CD4-positive, alpha-beta T cell (primary cell): ENCODE results near the gene MAZ. TPM values are rescaled to one million over a fixed set of nuclear protein-coding genes. Genes with fewer than 3 reads are reported as not detected.
A peak's percentile ranks its signal among the peaks of the same experiment; 100 is the strongest.
"Not testable (repeated sequence)": the region's sequence is repeated elsewhere in the genome, so short reads cannot be mapped to it uniquely, and the experiment has no call there.

ENCODE experiments used
- ATAC-seq: fragments of 200-7000 bp; cut with Tn5 transposase; one replicate; pipeline ENCODE4 v1.10.0; 2022; ENCODE audit warnings: mild to moderate bottlenecking; ENCODE audit not compliant: poor library complexity
- CTCF ChIA-PET: fragments of 350-600 bp; sonication (Branson Sonifier 250); formaldehyde crosslinking; loops from one replicate; lab custom pipeline; 2021; ENCODE audit warnings: antibody characterized with exemption, inconsistent platforms; lab: Charles Lee
- POLR2A ChIA-PET: fragments of 350-600 bp; sonication (Branson Sonifier 250); formaldehyde crosslinking; loops from one replicate; lab custom pipeline; 2021; ENCODE audit warnings: antibody characterized with exemption, inconsistent platforms; lab: Charles Lee
- DNase-seq, 14 experiments: peaks; one replicate each; pipeline ENCODE4 v3.0.0-alpha.2; 2013 to 2020; ENCODE audit warnings: mixed read lengths in 2 of 14
- H3K27ac ChIP-seq, 2 donors: one replicate each; pipeline versions ENCODE4 v1.5.1 to v1.7.0; 2013; ENCODE audit warnings: low read length in 2 of 2, low read depth in 1 of 2, mild to moderate bottlenecking in 1 of 2
- H3K27me3 ChIP-seq, 2 experiments: 1 replicate in 1 of 2; 2 replicates in 1 of 2; pipeline versions ENCODE4 v1.6.1 to v1.7.0; 2013; ENCODE audit warnings: low read length in 2 of 2, control low read depth in 1 of 2, mild to moderate bottlenecking in 1 of 2, moderate library complexity in 1 of 2; ENCODE audit not compliant: insufficient read depth in 2 of 2, control insufficient read depth in 1 of 2
- H3K36me3 ChIP-seq: one replicate; pipeline ENCODE4 v1.6.1; 2013; ENCODE audit warnings: low read length, control low read depth; ENCODE audit not compliant: insufficient read depth
- H3K4me1 ChIP-seq: one replicate; pipeline ENCODE4 v1.6.1; 2013; ENCODE audit warnings: low read length, control low read depth; ENCODE audit not compliant: insufficient read depth
- H3K4me3 ChIP-seq: one replicate; pipeline ENCODE4 v1.5.1; 2013; ENCODE audit warnings: mild to moderate bottlenecking, low read length, moderate library complexity
- H3K9me3 ChIP-seq, 2 experiments: 1 replicate in 1 of 2; 2 replicates in 1 of 2; pipeline versions ENCODE4 v1.6.1 to v1.7.0; 2013; ENCODE audit warnings: low read length in 2 of 2, mild to moderate bottlenecking in 2 of 2, control low read depth in 1 of 2, moderate library complexity in 1 of 2; ENCODE audit not compliant: control insufficient read depth in 1 of 2, insufficient read depth in 1 of 2
- H3K27ac Mint-ChIP-seq: one replicate; pipeline ENCODE4 v1.8.0; 2020; ENCODE audit warnings: mixed read lengths
- H3K27me3 Mint-ChIP-seq: one replicate; pipeline ENCODE4 v1.8.0; 2021; ENCODE audit warnings: mixed read lengths
- H3K36me3 Mint-ChIP-seq: one replicate; pipeline ENCODE4 v1.8.0; 2021; ENCODE audit warnings: low read depth, mixed read lengths
- H3K4me1 Mint-ChIP-seq: one replicate; pipeline ENCODE4 v1.8.0; 2021; ENCODE audit warnings: low read depth, mixed read lengths
- H3K4me3 Mint-ChIP-seq: one replicate; pipeline ENCODE4 v1.8.0; 2020; ENCODE audit warnings: mild to moderate bottlenecking, mixed read lengths
- H3K9me3 Mint-ChIP-seq: one replicate; pipeline ENCODE4 v1.8.0; 2020; ENCODE audit warnings: mixed read lengths
- CTCF ChIP-seq: fragments of 200-600 bp; IDR thresholded peaks from one replicate; pipeline ENCODE4 v1.8.0; 2022; ENCODE audit warnings: antibody characterized with exemption, mild to moderate bottlenecking
- intact Hi-C, 2 experiments: fragments of 100-400 bp; cut with DNase I in 1 of 2; cut with micrococcal nuclease in 1 of 2; formaldehyde crosslinking; loops; one replicate each; pipeline versions ENCODE4 v1.15.1 to v1.9.0; 2023 to 2025; cut with DNase I, micrococcal nuclease
- total RNA-seq, 174 experiments: library from RNA in 2 of 174; stranded (reverse) in 2 of 174; gene quantifications; one replicate each; pipeline ENCODE4 v1.2.3 and lab custom pipeline; 2021 to 2026

The MAZ gene
- total RNA-seq, 2 experiments from 2014 or later: 251 to 253 TPM

- Mint-ChIP-seq H3K4me1 (peaks cover 31% of the 10 kb centered on the region), H3K36me3 (no peaks in the 10 kb centered on the region), H3K4me3 (peak overlapping the region; percentile 38), H3K27ac (peak overlapping the region; percentile 18), H3K9me3 (no peaks in the 10 kb centered on the region), H3K27me3 (no peaks in the 10 kb centered on the region)
- intact Hi-C loops: no loop called here
- no peak for TF ChIP-seq CTCF
- H3K36me3 ChIP-seq: no peaks in the 10 kb centered on the region
- POLR2A ChIA-PET: interaction anchor here (0.9 to 4.1 kb wide), 12 partner anchors 20 to 84 kb away, joined by 3 to 22 read pairs (median 6); partner anchors contain the start of genes C16orf54 and MAZ
- peak in 4 of 14 experiments; percentile 27 to 44 (median 41) for DNase-seq
- peak; percentile 73 for ATAC-seq
- H3K27me3 ChIP-seq: no peaks in the 10 kb centered on the region
- H3K27ac ChIP-seq: peak overlapping the region in 1 of 2 donors; percentile 13
- no peak overlapping the region for H3K4me3 ChIP-seq
- H3K4me1 ChIP-seq: peaks cover 17% of the 10 kb centered on the region
- CTCF ChIA-PET: interaction anchor here (0.8 to 2.9 kb wide), 17 partner anchors 15 to 84 kb away, joined by 3 to 21 read pairs (median 6); partner anchors contain the start of genes C16orf54, MVP and PAGR1
- H3K9me3 ChIP-seq: no peaks in the 10 kb centered on the region
These were observed 22.2 kb upstream of the MAZ start for GRCh38 chr16:29784157-29784556.

- Histone ChIP-seq H3K36me3 (no peaks in the 10 kb centered on the region), H3K9me3 (no peaks in the 10 kb centered on the region), H3K4me3 (peak overlapping the region; percentile 40), H3K27ac (no peak overlapping the region), H3K4me1 (peaks cover 25% of the 10 kb centered on the region), H3K27me3 (no peaks in the 10 kb centered on the region)
- intact Hi-C loops: loop anchor here in 1 of 2 experiments (5.0 kb wide), 1 partner anchor 63 kb away; no protein-coding TSS in a partner anchor
- Mint-ChIP-seq H3K4me1 (peaks cover 33% of the 10 kb centered on the region), H3K27ac (peak overlapping the region; percentile 18), H3K9me3 (no peaks in the 10 kb centered on the region), H3K27me3 (no peaks in the 10 kb centered on the region), H3K36me3 (no peaks in the 10 kb centered on the region), H3K4me3 (peak overlapping the region; percentile 80)
- ATAC-seq (peak; percentile 91), DNase-seq (peak; percentile 55 to 87 (median 74))
- ChIA-PET CTCF (interaction anchor here (0.5 to 2.9 kb wide), 32 partner anchors 9 to 188 kb away, joined by 3 to 21 read pairs (median 4); partner anchors contain the start of genes C16orf54, MVP and PAGR1), POLR2A (interaction anchor here (0.9 to 4.1 kb wide), 12 partner anchors 19 to 85 kb away, joined by 3 to 22 read pairs (median 6); partner anchors contain the start of genes C16orf54, MAZ and PAGR1)
- TF ChIP-seq CTCF: peak; percentile 85
These were observed 21.3 kb upstream of the MAZ start for GRCh38 chr16:29784901-29785500.

- H3K4me3 Mint-ChIP-seq, H3K36me3 ChIP-seq, H3K9me3 ChIP-seq, DNase-seq, ATAC-seq, H3K9me3 Mint-ChIP-seq, H3K27me3 Mint-ChIP-seq, H3K4me3 ChIP-seq, H3K27ac Mint-ChIP-seq, H3K27me3 ChIP-seq, H3K27ac ChIP-seq: not testable (repeated sequence)
- Mint-ChIP-seq H3K4me1 (peaks cover 49% of the 10 kb centered on the region), H3K36me3 (peaks cover 18% of the 10 kb centered on the region)
- CTCF ChIA-PET: interaction anchor here (0.7 kb wide), 1 partner anchor 39 kb away, joined by 3 read pairs; no protein-coding TSS in a partner anchor
- H3K4me1 ChIP-seq: peaks cover 36% of the 10 kb centered on the region
- intact Hi-C loops: loop anchor here in 1 of 2 experiments (5.0 kb wide), 1 partner anchor 65 kb away; no protein-coding TSS in a partner anchor
- POLR2A ChIA-PET: interaction anchor here (4.1 kb wide), 1 partner anchor 41 kb away, joined by 17 read pairs; the partner anchor contains the start of gene C16orf54
These were observed 19.2 kb upstream of the MAZ start for GRCh38 chr16:29787155-29787554.
